GM12864 (cell line): ENCODE results near the gene SLC46A3.

Experiments used
- DNase-seq: peaks from one replicate; pipeline ENCODE4 v3.0.0-alpha.2; 2011; ENCODE audit warnings: low read depth
- H3K4me3 ChIP-seq: 2 replicates; pipeline ENCODE4 v1.5.1; 2011; ENCODE audit warnings: mild to moderate bottlenecking, low read depth, low read length, control low read depth
- CTCF ChIP-seq: IDR thresholded peaks from 2 replicates; pipeline ENCODE4 v1.5.1; 2011; ENCODE audit warnings: low read depth, mild to moderate bottlenecking, moderate library complexity, low read length, control low read depth, inconsistent platforms; ENCODE audit errors: missing control alignments

The SLC46A3 gene

GRCh38 chr13:28717170-28717569 lies 1.6 kb downstream of the SLC46A3 start:
- no peak for TF ChIP-seq CTCF
- H3K4me3 ChIP-seq = no peak overlapping the region
- no peak for DNase-seq

- DNase-seq = no peak
- TF ChIP-seq CTCF = no peak
- H3K4me3 ChIP-seq = no peak overlapping the region
These were observed 2.3 kb downstream of the SLC46A3 start for GRCh38 chr13:28716511-28716910.

GRCh38 chr13:28714651-28715050 lies 4.1 kb downstream of the SLC46A3 start:
- TF ChIP-seq CTCF = no peak
- DNase-seq = no peak
- H3K4me3 ChIP-seq = no peak overlapping the region

- no peak overlapping the region for H3K4me3 ChIP-seq
- DNase-seq = no peak
- no peak for TF ChIP-seq CTCF
These were observed 8.6 kb downstream of the SLC46A3 start for GRCh38 chr13:28710161-28710560.

- TF ChIP-seq CTCF = no peak
- DNase-seq = peak; percentile 90
- H3K4me3 ChIP-seq = no peak overlapping the region
These were observed 10.9 kb downstream of the SLC46A3 start for GRCh38 chr13:28707629-28708427.

- no peak for DNase-seq
These were observed 13.2 kb downstream of the SLC46A3 start for GRCh38 chr13:28705461-28706083.

More at GRCh38 chr13:28705461-28706083, 13.2 kb downstream of the SLC46A3 start:
- no peak overlapping the region for H3K4me3 ChIP-seq
- TF ChIP-seq CTCF = no peak
